DMS114 treated with DMSO at 0.1 percent for 48 hours (cell line): ENCODE data around the gene DCX.

Experiments
- DNase-seq: peaks from one replicate; lab custom pipeline; 2025; ENCODE audit not compliant: unreplicated experiment; lab: John Stamatoyannopoulos, UW

The DCX gene

DNA sequence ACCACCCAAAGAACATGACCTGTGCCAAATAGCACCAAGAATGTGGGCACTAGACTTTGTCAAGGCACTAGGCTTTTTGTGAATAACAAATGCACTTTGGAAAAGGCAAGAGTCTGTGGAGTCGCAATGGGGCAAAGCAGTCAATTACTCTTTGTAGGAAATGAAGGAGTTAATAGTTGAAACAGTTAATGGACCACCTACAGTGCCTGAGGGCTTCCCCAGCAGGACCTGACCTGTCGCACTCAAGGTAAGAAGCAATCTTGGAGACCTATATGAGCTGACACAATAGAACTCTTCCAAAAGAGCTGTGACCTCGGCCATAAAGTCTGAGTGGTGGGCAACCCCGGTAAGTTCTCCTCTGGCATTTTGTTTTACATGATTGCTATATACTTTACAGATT, 92.5 kb downstream of the DCX start:
- DNase-seq, result no peak

DNA sequence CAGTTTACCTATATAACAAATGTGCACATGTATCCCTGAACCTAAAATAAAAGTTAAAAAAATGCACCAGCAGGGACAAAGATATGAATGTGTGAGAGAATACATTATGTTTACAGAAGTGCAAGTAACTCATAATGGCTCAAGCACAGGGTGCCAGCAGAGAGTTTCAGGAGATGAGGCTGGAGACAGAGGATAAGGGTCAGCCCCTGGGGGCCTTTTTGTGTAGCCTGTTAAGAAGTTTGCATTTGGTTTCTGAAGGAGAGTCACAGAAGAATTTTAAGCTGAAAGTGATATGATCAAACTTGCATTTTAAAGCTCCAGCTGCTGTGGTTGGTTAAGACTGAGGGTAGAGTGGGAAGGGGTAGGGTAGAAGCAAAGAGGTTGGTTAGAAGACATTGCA, 93.1 kb downstream of the DCX start:
- DNase-seq, result no peak

DNA sequence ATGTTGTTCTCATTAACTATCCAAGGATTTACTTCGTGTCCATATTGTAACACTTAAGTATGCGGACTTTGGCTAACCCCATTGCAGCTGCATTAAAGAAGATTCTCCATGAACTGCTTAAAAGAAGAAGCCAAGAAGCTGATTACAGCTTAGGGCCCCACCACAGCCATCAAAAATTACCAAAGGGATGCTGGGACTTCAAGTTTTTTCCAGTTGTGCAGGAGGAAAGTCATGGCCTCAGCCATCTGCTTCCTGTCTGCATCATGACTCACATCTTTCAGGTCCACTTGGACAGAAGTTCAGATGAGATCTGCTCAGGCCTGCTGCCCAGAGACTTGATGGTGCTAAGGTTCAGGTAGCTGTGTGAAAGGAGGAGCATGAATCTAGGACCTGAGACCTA, 102.9 kb downstream of the DCX start:
- DNase-seq, result no peak

GRCh38 chrX:111308039-111308438, 104.0 kb downstream of the DCX start:
- no peak for DNase-seq

GRCh38 chrX:111302284-111302683, 109.7 kb downstream of the DCX start:
- DNase-seq, result no peak

- DNase-seq, result no peak
Observed at GRCh38 chrX:111288841-111289240, 123.2 kb downstream of the DCX start.

DNA sequence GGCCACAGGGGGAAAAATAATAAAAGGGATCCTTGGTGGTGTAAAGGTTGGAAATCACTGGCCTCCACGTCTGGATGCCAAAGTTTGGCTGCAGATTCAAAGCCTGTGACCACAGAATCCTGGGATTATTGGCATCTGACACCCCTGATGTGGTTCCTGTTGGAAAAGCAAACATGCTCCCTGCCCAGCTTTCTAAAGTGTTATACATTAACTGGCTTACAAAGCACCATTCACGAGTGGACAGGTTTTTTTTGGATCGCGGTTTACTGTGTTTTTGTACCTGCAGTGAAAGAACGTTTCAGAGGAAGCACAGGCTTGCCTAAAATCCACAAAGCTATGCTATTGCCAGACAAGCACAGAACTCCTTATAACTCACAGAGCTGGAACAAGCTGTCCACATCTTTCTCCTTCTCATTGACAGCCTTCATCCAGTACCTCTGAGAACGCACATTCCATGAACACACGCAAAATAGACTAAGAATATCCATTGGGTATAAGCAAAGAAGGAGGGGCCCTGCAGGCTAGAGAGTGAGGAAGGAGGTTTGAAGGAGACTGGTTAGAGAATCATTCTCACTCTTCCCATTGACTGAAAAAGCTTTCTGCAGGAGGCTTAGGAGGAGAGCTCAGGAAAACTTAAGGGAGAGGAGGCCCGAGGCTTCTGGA, 127.2 kb downstream of the DCX start:
- no peak for DNase-seq

DNA sequence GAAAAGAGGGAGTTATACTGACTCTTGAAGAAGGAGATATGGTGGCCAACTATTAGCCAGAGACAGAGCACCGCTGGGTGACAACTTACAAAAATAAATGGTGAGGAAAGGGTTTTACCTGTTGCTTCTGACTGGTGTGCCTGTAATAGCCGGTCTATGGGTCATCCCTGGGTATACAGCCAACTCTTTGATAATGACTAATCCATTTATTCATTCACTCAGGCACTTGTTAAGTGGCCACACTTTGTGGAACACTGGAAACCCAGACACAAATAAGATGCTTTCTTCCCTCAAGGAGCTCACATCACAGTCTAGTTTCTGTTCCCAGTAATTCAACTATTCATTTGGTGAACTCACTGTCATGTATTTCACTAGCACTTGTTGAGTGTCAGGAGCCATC, 128.5 kb downstream of the DCX start:
- no peak for DNase-seq

GRCh38 chrX:111282991-111283390, 129.0 kb downstream of the DCX start:
- no peak for DNase-seq

- no peak for DNase-seq
Observed at GRCh38 chrX:111282139-111282538, 129.9 kb downstream of the DCX start.

DNA sequence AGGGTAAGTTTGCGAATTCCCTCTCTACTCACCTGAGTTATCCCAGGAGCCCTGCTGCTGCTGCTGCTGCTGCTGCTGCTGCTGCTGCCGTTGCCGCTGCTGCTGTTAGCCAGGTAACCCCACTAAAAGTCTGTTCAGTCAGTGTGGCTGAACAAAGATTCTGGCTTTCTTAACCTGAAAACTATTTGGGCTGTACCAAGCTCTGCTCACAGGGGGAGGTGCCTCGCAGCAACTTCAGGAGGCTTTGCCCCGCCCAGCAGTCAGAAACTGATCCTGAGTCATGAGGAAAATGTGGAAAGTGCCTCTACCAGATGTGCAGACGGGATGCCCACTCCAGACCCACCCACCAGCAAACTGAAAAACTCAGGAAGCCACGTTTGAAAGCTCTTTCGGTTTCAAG, 141.7 kb downstream of the DCX start, which contains the start of gene CAPN6:
Gene CAPN6, minus strand, starts transcription at position 145 of the 400 bp plus-strand sequence. CDS start 6,547 bp downstream, outside the sequence.
- no peak for DNase-seq

GRCh38 chrX:111268506-111268905, 143.5 kb downstream of the DCX start:
- no peak for DNase-seq

GRCh38 chrX:111265486-111265885, 146.5 kb downstream of the DCX start:
- DNase-seq, result no peak

DNA sequence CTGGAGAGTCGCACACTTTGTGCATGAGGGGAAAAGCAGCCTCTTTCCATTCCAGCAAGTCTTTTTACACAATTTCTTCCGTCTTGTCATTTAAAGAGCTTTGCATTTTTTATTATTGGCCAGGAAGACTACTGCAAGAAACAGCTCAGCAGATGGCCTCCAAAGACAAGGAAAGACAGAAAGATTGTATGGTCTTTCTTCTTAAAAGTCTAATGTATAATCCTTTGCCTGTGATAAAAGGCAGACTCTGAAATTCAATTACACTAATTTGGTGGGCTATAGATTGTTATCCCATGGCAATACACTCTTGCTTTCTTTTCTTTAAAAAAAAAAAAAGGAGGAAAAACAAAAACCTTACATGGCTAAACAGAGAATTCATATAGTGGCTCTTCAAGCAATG, 147.6 kb downstream of the DCX start:
- DNase-seq, result no peak

- DNase-seq, result no peak
Observed at GRCh38 chrX:111262086-111262485, 149.9 kb downstream of the DCX start.

- DNase-seq, result no peak
Observed at GRCh38 chrX:111260451-111260850, 151.5 kb downstream of the DCX start.

DNA sequence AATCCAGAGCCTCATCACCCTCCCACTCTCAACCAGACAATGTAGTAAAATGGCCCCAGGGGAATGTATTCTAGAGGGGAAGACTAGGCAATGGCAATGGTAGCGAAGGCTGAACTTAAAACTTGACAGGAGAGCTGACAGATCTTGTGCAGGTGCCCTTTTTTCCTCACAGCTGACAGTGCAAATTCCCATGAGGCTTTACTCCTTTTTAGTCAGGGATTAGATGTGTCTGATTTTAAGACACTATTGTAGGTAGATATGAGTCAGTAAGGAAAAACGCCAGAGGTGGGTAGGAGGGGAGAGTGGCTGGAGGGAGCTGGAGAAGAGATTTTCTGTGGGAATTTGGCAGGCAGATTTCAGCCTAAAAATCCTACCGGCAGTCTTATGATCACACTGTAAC, 152.4 kb downstream of the DCX start:
- no peak for DNase-seq

- no peak for DNase-seq
Observed at GRCh38 chrX:111257733-111258132, 154.3 kb downstream of the DCX start.

DNA sequence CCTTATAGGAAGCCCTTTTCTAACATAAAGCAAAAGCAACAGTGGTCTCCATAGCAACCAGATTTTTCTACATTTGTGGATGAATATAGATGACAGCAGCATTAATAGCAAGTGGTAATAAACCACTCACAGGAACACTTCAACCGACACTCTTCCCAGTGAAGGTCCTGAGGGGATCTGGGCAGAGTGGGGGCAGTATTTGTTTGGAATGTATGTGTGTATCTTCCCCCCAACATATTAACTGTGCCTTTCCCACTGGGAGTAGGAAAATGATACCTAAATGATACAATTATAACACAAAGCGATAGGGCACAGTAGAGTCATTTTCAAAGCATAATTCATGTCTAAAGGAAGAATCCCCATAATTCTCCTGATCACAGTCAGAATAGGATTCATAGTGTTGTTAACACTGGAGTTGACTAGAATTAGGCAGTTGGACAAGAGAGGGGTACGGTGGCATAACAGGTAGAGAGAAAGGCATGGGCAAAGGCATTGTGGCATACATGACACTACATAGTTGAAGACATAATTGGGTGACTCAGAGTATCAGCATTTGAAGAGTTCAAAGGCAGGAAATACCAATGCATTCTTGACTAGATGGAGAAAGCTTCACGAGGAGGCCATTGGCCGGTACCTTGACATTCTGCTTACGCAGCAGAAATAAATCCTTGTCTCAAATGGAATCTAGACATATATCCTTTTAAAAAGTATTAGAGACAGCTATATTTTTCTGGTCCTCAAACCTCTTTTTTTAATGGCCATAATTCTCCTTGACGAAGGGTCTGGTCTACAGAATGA, 156.9 kb downstream of the DCX start:
- DNase-seq, result no peak

- peak; percentile 5 for DNase-seq
Observed at GRCh38 chrX:111244235-111244750, 167.7 kb downstream of the DCX start.
